ENCODE data around the gene DTX3.

The DTX3 gene

DNA sequence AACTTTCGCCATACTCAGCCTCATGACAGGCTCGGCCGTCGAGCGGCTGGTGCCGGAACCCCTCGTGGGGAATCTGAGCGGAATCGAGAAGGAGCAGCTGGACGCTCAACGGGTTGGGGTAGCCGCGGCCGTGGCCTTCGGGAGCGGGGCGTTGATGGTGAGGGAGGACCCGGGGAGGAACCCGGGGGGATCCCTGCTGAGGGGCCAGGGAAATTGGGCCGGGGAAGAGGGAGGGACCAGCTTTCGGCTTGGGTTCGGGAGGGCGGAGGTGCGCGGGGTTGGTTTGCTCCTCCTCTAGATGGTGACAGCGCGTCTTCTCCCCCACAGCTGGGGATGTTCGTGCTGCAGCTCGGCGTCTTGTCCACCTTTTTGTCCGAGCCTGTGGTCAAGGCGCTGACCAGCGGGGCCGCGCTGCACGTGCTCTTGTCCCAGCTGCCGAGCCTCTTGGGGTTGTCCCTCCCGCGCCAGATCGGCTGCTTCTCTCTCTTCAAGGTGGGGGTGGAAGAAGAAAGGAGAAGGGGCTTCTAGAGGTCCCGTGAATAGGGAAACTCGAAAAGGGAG lies 16.4 kb downstream of the DTX3 start:
- no peak for DNase-seq

DNA sequence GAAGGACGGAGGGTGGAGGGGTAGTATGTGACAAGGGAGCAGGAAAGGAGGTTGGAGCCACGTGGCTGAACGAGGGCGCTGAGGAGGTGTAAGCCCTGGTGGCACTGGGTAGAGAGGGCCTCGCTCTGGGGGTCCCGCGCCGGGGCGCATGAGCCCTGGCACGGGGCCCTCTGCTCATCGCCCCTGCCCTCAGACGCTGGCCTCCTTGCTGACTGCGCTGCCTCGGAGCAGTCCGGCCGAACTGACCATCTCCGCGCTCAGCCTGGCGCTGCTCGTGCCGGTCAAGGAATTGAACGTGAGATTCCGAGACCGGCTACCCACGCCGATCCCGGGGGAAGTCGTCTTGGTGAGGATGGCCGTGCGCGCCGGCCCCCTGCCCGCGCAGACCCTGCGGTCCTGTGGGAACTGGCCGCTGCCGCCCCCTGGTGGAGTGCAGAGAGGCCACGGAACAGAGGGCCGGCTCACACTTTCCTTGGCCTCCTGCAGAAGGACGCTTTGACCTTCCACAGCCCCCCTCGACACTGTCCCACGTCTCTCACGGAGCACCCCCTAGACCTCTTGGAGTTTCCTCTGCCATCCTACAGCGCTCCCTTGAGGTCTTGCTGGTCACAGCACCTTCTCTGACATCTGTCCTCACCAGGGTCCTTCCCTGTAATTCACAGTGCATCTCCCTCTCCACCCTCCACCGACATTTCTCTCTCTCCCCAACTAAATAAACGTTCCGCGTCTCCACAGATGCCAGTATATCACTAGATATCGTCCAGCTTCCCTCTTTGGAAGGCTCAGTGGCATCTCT lies 17.1 kb downstream of the DTX3 start:
- peak; percentile 25 for DNase-seq

DNA sequence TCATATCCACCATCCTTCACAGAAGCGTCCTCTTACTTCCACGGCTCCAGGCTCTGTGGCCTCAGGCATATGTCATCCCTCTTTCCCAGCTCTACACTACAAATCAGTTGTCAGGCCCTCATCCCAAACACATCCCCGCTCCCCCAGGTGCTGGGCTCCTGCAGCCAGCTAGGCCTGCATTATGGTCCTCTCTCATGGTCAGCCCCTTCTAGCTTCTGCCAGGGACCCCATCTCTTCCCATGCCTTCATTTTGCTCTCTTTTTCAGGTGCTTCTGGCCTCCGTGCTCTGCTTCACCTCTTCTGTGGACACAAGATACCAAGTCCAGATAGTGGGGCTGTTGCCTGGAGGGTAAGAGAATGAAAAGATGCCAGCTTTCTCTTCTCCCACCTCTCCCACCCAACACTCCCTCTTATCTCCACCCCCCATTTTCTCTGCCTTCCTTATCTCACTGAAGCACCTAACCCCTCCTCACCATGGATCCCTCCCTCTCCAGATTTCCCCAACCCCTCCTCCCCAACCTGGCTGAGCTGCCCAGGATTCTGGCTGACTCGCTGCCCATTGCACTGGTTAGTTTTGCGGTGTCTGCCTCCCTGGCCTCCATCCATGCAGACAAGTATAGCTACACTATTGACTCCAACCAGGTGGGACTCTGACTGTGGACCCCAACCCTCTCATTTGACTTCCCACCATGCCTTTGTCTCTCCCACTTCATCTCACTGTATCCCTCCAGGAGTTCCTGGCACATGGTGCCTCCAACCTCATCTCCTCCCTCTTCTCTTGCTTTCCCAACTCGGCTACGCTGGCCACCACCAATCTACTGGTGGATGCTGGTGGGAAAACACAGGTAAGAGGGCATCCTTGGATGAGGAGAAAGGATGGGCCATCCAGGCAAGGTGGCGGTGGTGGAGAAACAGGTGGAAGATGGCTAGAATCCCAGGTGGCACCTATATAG lies 17.9 kb downstream of the DTX3 start:
- DNase-seq = no peak

DNA sequence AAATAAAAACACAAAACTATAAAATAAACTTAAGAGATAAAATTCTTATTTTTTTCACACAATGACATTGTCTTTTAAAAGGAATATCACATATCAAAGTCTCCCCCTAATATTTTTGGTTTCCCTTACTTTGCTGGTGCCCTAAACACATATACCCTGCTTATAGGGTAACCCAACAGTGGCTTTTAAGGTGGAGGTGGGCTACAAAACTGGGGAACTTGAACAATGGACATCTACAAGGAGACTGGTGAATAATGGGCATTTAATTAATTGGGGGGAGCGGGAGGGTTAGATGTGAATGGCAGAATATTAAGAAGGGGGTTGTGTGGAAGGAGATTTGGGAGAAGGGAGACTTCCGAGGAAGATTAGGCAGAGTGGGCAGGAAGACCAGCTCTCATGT lies 18.8 kb downstream of the DTX3 start:
- no peak for DNase-seq

DNA sequence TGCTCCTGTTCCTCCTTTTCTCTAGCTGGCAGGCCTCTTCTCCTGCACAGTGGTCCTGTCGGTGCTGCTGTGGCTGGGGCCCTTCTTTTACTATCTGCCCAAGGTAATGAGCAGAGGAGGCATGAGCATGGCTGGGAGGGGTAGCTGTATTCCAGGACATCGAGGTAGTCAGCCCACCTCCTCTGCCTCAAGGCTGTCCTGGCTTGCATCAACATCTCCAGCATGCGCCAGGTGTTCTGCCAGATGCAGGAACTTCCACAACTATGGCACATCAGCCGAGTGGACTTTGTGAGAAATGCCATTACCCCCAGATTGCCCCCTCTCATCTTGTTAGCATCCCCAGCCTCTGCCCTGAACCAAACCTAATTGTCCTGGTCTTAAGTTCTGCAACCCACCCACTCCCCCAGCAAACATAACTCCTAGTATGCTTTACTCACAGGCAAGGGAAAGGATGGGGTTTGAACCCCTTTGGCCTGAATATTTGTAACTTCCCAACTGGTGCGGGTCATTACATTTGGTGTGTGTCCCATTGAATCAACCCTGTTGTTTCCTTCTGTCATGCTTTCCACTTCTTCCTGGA lies 19.3 kb downstream of the DTX3 start:
- DNase-seq = no peak

DNA sequence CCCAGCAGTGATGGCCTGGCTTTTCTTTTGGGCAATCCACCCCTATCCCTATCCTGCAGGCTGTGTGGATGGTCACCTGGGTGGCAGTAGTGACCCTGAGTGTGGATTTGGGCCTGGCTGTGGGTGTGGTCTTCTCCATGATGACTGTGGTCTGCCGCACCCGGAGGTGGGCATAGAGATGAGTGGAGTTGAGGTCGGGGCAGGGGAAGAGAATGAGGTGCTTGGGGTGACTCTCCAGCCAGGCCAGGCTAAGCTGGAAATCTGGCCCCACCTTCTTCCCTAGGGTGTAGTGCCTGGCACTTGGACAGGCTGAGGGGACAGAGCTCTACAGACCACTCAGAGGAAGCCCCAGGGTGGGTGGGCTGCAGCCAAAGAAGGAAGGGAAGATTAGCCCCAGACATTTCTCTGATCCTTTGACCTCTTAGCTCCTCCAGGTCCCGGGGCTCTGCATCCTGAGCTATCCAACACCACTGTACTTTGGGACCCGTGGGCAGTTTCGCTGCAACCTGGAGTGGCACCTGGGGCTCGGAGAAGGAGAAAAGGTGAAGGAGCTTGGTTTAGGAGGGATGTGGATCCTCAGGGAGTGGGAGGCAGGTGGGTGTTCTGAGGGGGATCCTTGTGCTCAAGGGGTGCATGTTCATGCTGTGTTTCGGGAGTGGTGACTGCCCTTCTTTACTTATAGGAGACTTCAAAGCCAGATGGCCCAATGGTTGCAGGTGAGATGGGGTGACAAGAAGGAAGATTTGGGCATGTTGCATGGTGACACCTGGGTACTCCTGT lies 20.0 kb downstream of the DTX3 start:
- DNase-seq = no peak

DNA sequence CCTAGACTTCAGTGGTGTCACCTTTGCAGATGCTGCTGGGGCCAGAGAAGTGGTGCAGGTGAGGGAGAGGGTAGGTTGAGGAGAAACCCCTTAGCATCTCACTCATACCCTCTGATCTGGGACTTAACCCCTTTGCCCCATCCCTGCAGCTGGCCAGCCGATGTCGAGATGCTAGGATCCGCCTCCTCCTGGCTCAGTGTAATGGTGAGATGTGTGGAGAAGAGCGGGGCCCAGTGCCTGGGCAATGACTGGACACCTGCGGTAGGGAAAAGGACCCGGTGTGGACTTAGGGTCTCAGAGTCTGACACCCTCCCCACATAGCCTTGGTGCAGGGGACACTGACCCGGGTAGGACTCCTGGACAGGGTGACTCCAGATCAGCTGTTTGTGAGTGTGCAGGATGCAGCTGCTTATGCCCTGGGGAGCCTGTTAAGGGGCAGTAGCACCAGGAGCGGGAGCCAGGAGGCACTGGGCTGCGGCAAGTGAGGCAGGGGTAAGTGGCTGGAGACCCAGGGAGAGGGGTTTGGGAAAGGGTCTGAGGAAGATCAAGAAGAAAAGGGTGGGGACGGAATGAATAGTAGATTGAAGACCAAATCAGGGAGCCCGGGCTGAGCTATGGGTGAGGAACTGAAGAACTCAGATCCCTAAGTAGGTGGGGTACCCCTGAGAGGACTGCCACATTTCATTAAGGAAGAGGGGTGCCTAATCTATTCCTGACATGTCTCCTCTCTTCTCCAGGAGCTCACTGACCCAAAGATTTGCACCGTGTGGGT lies 20.8 kb downstream of the DTX3 start:
- no peak for DNase-seq

DNA sequence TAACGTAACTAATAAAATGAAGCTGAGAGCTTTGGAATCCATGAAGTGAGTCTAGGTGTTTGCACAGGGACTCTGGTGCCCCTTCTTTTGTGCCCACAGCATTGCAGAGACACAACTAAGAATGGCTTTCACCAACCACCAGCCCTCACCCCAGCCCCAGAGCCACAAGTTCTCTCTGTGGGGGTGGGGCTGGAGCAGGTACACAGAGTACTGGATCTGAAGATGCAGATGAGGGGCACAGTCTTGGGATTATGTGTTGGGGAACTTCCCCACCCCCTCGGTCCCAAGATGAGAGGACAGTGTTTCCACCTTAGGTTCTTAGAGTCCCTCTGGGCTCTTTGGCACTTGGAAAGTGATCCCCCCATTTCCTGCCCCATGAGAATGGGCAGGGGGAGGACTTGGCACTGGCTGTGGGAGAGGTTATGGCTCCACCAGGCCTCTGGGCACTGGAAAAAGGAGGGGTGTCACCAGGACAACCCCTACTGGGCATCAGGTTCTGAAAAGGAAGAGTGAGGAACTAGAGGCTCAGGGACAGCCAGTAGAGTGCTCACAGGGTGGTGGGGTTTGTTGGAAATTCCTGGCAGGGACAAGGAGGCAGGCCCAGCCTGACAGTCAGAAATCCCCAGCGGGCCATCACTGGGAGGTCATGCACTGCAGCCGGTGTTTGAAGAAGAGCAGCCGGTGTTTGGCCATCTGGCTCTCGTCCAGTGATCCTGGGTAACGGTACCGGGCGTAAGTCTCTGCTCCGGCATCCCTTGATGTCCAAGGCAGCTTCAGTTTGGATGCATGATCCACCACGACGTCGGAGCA lies 21.7 kb downstream of the DTX3 start:
- DNase-seq = no peak

DNA sequence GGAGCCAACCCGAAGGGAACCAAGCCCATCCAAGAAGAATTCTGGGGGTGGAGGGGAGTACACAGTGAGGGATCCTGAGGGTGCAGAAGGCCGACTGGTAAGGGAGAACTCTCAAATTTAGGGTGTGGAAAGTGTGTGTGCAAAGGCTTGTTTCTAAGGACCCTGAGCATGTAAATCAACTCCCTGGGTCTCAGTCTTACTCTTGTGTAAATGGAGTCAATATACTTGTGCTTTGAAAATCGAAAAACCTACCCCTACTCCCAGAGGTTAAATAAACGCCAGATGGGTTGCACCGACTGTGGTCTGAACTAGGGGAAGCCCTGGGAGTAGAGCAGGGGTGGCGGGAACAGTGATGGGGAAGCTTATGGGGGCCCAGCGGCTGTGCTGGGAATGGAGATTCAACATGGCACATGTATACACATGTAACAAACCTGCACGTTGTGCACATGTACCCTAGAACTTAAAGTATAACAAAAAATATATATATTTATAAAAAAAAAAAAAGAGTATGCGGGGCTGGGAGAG lies 22.4 kb downstream of the DTX3 start:
- no peak for DNase-seq

DNA sequence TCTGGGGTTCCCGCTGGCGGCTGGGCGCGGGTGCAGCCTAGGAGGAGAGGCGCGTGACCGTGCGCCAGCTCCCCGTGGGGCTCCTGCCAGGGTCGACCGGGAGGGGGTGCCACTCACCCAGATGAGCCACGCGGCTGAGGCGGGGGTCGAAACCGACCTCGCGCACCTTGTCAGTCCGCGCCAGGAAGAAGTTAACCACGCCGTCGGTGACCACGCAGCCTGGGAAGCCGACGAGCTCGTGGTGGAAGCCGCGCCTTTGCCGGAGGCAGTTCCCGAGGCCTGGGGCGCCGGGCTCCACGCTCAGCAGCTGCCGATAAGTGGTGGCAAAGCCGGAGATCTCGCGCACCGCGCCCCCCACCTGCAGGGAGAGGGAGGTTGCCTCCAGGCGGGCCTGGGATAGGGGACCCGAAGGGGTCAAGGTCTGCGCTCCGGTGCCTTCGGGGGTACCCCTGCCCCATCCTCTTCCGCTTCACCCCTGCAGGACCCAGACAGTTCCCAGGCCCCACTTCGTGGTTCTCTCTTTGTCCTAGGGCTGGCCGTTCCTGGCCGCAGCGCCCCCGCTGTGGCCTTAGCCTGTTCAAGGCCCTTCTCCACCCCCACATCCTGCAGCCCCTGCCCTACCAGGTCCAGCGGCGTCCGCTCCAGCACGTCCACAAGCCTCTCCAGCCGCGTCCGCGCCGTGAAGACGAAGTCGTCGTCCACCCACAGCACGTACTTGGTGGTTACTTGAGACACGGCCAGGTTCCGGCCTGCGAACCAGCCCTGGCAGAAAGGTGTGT lies 23.1 kb downstream of the DTX3 start:
- DNase-seq = no peak

DNA sequence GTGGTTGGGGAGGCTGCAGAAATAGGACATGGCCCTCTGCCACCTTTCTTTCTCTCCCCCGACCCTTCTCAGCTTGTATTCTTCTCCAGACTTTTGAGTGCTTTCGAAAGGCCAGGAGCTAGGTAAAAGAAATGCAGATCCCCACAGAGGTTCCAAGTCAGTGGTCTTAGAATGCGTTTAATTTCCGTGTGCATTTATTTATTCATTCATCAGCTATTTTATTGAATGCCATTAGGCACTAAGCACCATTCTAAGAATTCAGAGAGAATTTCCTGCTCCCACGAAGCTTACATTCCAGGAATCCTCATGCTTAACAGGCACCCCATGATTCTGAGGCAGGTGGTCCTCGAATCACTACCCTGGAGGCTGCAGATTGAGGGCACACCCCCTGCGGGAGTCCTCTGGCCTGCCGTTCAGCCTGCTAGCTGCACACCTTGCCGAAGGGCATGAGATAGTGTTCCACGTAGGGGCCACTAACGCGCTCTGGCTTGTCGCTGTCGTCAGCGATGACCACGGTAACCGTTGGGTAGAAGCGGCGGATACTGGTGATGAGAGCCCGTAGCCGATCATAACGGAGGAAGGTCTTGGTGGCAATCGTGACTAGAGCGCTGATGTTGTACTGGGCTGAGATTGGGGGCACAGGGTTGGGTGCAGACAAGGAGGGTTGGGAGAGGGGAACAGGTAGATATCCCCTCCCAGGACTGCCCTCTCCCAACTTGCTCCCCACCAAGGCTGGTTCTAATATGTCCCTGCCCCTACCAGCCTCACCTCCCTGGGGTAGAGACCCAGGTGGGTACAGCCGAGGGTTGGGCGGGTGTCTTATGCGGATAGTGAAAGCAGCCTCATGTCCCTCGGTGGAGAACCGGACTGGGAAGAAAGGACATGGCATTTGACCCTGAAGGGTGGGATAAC lies 23.9 kb downstream of the DTX3 start:
- no peak for DNase-seq

DNA sequence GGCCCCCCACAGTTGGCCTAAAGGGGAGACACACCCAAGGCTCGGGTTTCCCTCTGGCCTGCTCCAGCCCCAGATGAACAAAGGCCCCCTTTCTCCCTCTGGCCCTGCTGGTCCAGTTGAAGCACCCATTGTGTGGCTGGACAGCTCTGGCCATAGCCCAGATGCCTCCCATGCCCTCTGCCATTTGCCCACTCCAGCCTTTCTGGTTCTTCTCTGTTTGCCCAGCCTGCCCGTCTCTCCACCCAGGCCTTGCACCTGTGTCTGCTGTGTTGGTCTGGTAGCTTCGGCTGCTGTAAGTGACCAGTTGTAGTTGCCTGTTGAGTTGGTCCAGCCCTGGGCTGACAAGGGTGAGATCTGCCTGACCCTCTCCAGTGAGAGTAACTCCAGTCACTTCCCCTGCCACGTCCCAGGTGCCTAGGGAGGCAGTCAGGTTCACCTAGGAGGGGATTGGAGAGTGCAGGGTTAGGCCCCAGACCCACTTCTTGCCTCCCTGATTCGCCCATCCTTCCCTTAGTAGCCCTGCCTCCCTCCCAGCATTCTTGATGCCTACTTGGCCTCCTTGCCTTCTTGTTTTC lies 25.4 kb downstream of the DTX3 start:
- no peak for DNase-seq

DNA sequence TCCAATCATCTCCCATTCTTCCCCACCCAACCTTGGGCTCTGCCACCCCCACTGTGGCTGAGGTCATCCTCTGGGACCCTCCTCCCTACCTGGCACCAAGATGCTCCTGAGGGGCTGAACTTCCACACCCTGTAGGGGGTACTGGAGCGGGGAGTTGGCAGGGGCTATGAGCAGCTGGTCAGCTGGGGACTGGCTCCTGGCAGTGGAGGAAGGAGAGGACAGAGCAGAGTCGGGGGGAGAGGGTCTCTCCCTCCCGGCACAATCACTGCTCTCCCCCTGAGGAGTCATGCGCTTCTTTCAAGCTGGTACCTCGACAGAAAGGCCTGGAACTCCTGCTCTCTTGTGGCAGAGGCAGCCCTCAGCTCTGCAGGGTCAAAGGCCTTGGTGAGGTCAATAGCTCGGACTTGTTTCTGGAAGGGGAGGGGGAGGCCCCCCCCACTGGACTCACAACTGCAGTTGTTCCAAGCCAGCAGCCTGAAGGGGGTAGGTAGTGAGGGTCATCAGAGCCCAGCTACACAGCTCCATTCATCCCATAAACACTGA lies 26.3 kb downstream of the DTX3 start:
- DNase-seq = no peak

DNA sequence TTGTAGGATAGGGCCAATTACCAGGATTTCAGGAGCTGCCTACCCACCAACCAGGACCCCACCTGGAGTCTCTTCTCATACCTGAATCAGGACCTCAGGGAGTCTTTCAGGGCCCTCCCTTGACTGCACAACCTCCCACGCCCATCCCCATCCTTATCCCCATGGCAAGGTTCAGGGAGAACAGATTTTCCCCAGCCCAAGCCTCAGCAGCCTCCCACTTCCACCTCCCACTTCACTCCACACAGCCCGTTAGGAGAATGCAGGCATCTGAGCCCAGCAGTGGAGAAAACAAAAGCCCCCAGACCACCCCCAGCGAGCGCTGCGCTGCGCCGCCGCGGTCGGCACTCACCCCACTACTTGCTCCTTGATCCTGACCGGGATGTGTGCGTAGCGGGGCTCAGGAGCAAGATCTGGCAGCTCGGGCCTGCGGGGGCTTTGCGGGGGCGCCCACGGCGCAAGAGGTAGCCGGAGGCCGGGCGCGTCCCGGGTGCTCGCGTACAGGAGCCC lies 27.0 kb downstream of the DTX3 start:
- DNase-seq = no peak

DNA sequence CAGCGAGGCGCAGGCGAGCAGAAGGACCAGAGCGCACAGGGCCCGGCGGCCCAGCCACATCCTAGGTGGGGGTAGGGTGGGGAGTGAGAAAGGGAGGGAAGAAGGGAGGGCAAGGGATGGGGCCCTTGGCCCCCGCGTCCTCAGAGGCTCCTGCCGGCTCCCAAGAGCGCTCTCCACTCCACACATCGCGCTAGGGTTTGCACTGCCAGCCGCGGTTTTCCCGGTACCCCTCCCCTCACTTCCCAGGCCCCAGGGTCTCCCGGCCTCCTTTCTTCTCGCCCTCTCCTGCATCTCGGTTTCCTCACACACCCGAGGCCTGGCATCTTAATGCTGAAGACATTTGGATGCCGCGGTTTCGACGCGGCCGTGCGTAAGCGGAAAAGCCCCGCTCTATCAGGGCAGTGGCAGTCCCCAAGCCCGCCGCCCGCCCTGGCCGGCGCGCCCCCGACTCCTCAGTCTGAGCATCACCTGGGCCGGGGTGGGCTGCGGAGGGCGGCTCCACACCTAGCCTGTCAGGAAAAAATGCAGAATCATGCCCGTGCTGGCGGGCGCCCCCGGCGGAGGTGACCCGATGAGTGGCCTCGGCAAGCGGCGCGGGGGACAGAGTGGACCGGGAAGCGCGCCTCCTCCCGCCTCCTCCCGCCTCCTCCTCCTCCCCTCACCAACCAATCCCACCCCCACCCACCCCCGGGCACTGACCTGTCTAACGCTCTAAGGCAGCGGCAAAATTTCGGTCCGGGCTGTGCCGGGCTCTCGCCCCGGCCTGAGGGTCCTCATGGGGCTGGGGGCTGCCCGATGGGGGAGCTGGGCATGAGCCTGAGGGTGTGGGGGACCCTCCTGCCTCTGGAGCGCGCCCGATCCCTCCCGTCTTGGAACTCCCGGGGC lies 27.7 kb downstream of the DTX3 start:
- DNase-seq = no peak

Measured in fibroblast of upper back skin (primary cell).